Measurements from ENCODE around the gene INTS7.

- TF ChIP-seq CTCF (conservative IDR thresholded peaks at IDR 0.05; ENCODE audit: low read depth, low read length): no peak
- no peak for TF ChIP-seq ELK1 (IDR thresholded peaks at IDR 0.05; ENCODE audit: borderline replicate concordance, low read depth, low read length)
- no peak for TF ChIP-seq POLR2A (IDR thresholded peaks at IDR 0.05; ENCODE audit: low read depth, low read length)
- TF ChIP-seq RAD21 (IDR thresholded peaks at IDR 0.05; ENCODE audit: low read length): no peak
- no peak for TF ChIP-seq RFX5 (IDR thresholded peaks at IDR 0.05; ENCODE audit: low read depth, low read length)
- no peak for TF ChIP-seq BHLHE40 (IDR thresholded peaks at IDR 0.05; ENCODE audit: low read depth, low read length)
- no peak for TF ChIP-seq MAZ (IDR thresholded peaks at IDR 0.05; ENCODE audit: borderline replicate concordance, low read depth, low read length)
- no peak for TF ChIP-seq SMC3 (IDR thresholded peaks at IDR 0.05; ENCODE audit: low read depth, low read length)
- no peak for TF ChIP-seq MXI1 (IDR thresholded peaks at IDR 0.05; ENCODE audit: borderline replicate concordance, low read depth, low read length)
- TF ChIP-seq RCOR1 (IDR thresholded peaks at IDR 0.05; ENCODE audit: insufficient replicate concordance, low read length): no peak
- no peak for TF ChIP-seq USF2 (IDR thresholded peaks at IDR 0.05; ENCODE audit: low read depth, low read length)
- TF ChIP-seq CHD1 (IDR thresholded peaks at IDR 0.05; ENCODE audit: low read depth, low read length): no peak
- TF ChIP-seq MAFK (IDR thresholded peaks at IDR 0.05; ENCODE audit: low read depth, low read length): no peak
- TF ChIP-seq CEBPB (IDR thresholded peaks at IDR 0.05; ENCODE audit: low read depth, low read length): no peak
Measured at GRCh38 chr1:211985556-211986264, 49.6 kb downstream of the INTS7 start.

Data from IMR-90 (cell line).